HEK293 (cell line): ENCODE measurements around the gene ANO7.

ENCODE experiments used
- CTCF ChIA-PET: fragments of 350-600 bp; formaldehyde crosslinking; extraction: SDS; loops from one replicate; lab custom pipeline; 2021; ENCODE audit warnings: antibody characterized with exemption; lab: Yijun Ruan, JAX
- POLR2A ChIA-PET: fragments of 300-600 bp; formaldehyde crosslinking; extraction: SDS; loops from one replicate; lab custom pipeline; 2020; ENCODE audit warnings: antibody characterized with exemption, inconsistent platforms; lab: Yijun Ruan, JAX
- H3K27ac ChIP-seq: fragments of 200-500 bp; sonication (Bioruptor generic); 2 replicates; pipeline ENCODE4 v1.5.1; 2014; ENCODE audit warnings: low read depth, low read length, control low read depth, inconsistent platforms; ENCODE audit errors: extremely low read depth
- H3K36me3 ChIP-seq, 2 experiments: fragments of 200-500 bp in 1 of 2; sonication (Bioruptor generic) in 1 of 2; 1 replicate in 1 of 2; 2 replicates in 1 of 2; pipeline ENCODE4 v1.5.1; 2014 to 2017; ENCODE audit warnings: inconsistent platforms in 2 of 2, low read length in 2 of 2; ENCODE audit not compliant: control insufficient read depth in 2 of 2, insufficient read depth in 1 of 2
- H3K4me1 ChIP-seq: fragments of 200-500 bp; sonication (Bioruptor generic); 2 replicates; pipeline ENCODE4 v1.5.1; 2014; ENCODE audit warnings: mild to moderate bottlenecking, low read length, inconsistent platforms; ENCODE audit not compliant: control insufficient read depth, insufficient read depth
- H3K4me3 ChIP-seq: 2 replicates; pipeline ENCODE4 v1.5.1; 2011; ENCODE audit warnings: low read depth, mild to moderate bottlenecking, control low read depth, low read length, moderate library complexity
- H3K9me3 ChIP-seq: fragments of 200-500 bp; sonication (Bioruptor generic); 2 replicates; pipeline ENCODE4 v1.5.1; 2014; ENCODE audit warnings: low read depth, low read length, inconsistent platforms; ENCODE audit not compliant: control insufficient read depth, insufficient read depth
- GLI2 ChIP-seq: fragments of 450-650 bp; formaldehyde crosslinking; IDR thresholded peaks from 2 replicates; pipeline ENCODE4; 2017; ENCODE audit warnings: missing biosample characterization, missing genetic modification characterization, low read depth, borderline replicate concordance
- GLIS1 ChIP-seq: fragments of 450-650 bp; formaldehyde crosslinking; IDR thresholded peaks from 2 replicates; pipeline ENCODE4 v1.5.1; 2016; ENCODE audit warnings: missing biosample characterization, missing genetic modification characterization
- KLF16 ChIP-seq: fragments of 450-650 bp; formaldehyde crosslinking; IDR thresholded peaks from 2 replicates; pipeline ENCODE4 v1.5.1; 2017; ENCODE audit warnings: missing biosample characterization, missing genetic modification characterization
- MZF1 ChIP-seq: fragments of 450-650 bp; formaldehyde crosslinking; IDR thresholded peaks from 2 replicates; pipeline ENCODE4 v1.5.1; 2017; ENCODE audit warnings: missing biosample characterization, missing genetic modification characterization, borderline replicate concordance
- OSR2 ChIP-seq: fragments of 450-650 bp; formaldehyde crosslinking; IDR thresholded peaks from 2 replicates; pipeline ENCODE4 v1.5.1; 2016; ENCODE audit warnings: missing biosample characterization, missing genetic modification characterization
- OVOL3 ChIP-seq: fragments of 450-650 bp; formaldehyde crosslinking; IDR thresholded peaks from 2 replicates; pipeline ENCODE4 v1.5.1; 2016; ENCODE audit warnings: missing biosample characterization, missing genetic modification characterization
- RBAK ChIP-seq: fragments of 450-650 bp; formaldehyde crosslinking; IDR thresholded peaks from 2 replicates; pipeline ENCODE4 v1.5.1; 2016; ENCODE audit warnings: missing biosample characterization, missing genetic modification characterization
- SP7 ChIP-seq: fragments of 450-650 bp; formaldehyde crosslinking; IDR thresholded peaks from 2 replicates; pipeline ENCODE4 v1.5.1; 2016; ENCODE audit warnings: missing biosample characterization, missing genetic modification characterization
- ZBTB6 ChIP-seq: fragments of 450-650 bp; formaldehyde crosslinking; IDR thresholded peaks from 2 replicates; pipeline ENCODE4 v1.5.1; 2017; ENCODE audit warnings: missing biosample characterization, missing genetic modification characterization
- ZBTB7A ChIP-seq: fragments of 450-650 bp; formaldehyde crosslinking; IDR thresholded peaks from 2 replicates; pipeline ENCODE4 v1.5.1; 2016; ENCODE audit warnings: low read depth, missing biosample characterization, missing genetic modification characterization
- ZNF16 ChIP-seq: fragments of 450-650 bp; formaldehyde crosslinking; IDR thresholded peaks from 2 replicates; pipeline ENCODE4 v1.5.1; 2016; ENCODE audit warnings: low read depth, missing biosample characterization, missing genetic modification characterization
- ZNF175 ChIP-seq: fragments of 450-650 bp; formaldehyde crosslinking; IDR thresholded peaks from 2 replicates; pipeline ENCODE4 v1.5.1; 2016; ENCODE audit warnings: missing biosample characterization, missing genetic modification characterization
- ZNF2 ChIP-seq: fragments of 450-650 bp; formaldehyde crosslinking; IDR thresholded peaks from 2 replicates; pipeline ENCODE4 v1.5.1; 2016; ENCODE audit warnings: missing biosample characterization, missing genetic modification characterization
- ZNF311 ChIP-seq: fragments of 450-650 bp; formaldehyde crosslinking; IDR thresholded peaks from 2 replicates; pipeline ENCODE4 v1.5.1; 2017; ENCODE audit warnings: missing biosample characterization, missing genetic modification characterization, borderline replicate concordance
- ZNF341 ChIP-seq: fragments of 450-650 bp; formaldehyde crosslinking; IDR thresholded peaks from 2 replicates; pipeline ENCODE4; 2016; ENCODE audit warnings: low read depth, missing biosample characterization, missing genetic modification characterization
- ZNF560 ChIP-seq: fragments of 450-650 bp; formaldehyde crosslinking; IDR thresholded peaks from 2 replicates; pipeline ENCODE4 v1.5.1; 2017; ENCODE audit warnings: missing biosample characterization, missing genetic modification characterization, borderline replicate concordance
- ZNF645 ChIP-seq: fragments of 450-650 bp; formaldehyde crosslinking; IDR thresholded peaks from 2 replicates; pipeline ENCODE4; 2016; ENCODE audit warnings: missing biosample characterization, missing genetic modification characterization
- ZNF777 ChIP-seq: fragments of 450-650 bp; formaldehyde crosslinking; IDR thresholded peaks from 2 replicates; pipeline ENCODE4 v1.5.1; 2017; ENCODE audit warnings: missing biosample characterization, missing genetic modification characterization, borderline replicate concordance
- ZNF843 ChIP-seq: fragments of 450-650 bp; formaldehyde crosslinking; IDR thresholded peaks from 2 replicates; pipeline ENCODE4 v1.5.1; 2016; ENCODE audit warnings: missing biosample characterization, missing genetic modification characterization
- TF ChIP-seq, protein P1 (sequence below): fragments of 450-650 bp; formaldehyde crosslinking; IDR thresholded peaks from 2 replicates; pipeline ENCODE4 v1.5.1; 2016; ENCODE audit warnings: missing biosample characterization, missing genetic modification characterization, borderline replicate concordance
- TF ChIP-seq, protein P2 (sequence below): fragments of 450-650 bp; formaldehyde crosslinking; IDR thresholded peaks from 2 replicates; pipeline ENCODE4 v1.5.1; 2016; ENCODE audit warnings: missing biosample characterization, missing genetic modification characterization
- TF ChIP-seq, protein P3 (sequence below): sonication (generic); formaldehyde crosslinking; IDR thresholded peaks from 2 replicates; pipeline ENCODE4 v1.8.1; 2022; ENCODE audit warnings: mild to moderate bottlenecking, moderate library complexity, missing genetic modification reagents
- TF ChIP-seq, protein P4 (sequence below): fragments of 450-650 bp; formaldehyde crosslinking; IDR thresholded peaks from 2 replicates; pipeline ENCODE4 v1.5.1; 2016; ENCODE audit warnings: missing biosample characterization, missing genetic modification characterization

The ANO7 gene

DNA sequence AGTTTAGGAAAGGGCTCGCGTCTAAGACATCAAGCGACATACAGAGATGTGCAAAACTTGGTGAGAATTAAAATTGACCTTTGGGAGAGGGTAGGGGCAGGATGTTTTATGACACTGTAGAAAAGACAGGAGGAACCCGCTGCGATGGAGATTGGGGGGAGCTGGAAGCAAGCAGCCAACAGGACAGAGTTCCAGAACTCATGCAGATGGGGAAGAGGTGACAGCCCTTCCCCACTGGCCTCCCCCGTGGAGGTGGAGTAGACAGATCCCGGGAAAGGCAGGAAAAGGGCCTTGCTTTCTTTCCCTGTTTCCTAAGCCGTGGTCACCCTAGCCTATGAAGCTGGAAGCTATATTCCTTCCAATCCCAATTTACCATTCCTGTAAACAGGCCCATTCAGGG lies 39.1 kb downstream of the ANO7 start:
- H3K27ac ChIP-seq = no peak overlapping the region
- TF ChIP-seq MZF1 (tag by site-specific recombination) (no peak), ZBTB6 (no peak), ZNF175 (tag by site-specific recombination) (no peak), KLF16 (no peak), ZNF560 (tag by site-specific recombination) (no peak), OSR2 (tag by site-specific recombination) (no peak), ZNF16 (tag by site-specific recombination) (no peak), SP7 (tag by site-specific recombination) (no peak), ZNF843 (tag by site-specific recombination) (no peak), OVOL3 (tag by site-specific recombination) (no peak), RBAK (tag by site-specific recombination) (no peak)
- TF ChIP-seq, protein P1, sequence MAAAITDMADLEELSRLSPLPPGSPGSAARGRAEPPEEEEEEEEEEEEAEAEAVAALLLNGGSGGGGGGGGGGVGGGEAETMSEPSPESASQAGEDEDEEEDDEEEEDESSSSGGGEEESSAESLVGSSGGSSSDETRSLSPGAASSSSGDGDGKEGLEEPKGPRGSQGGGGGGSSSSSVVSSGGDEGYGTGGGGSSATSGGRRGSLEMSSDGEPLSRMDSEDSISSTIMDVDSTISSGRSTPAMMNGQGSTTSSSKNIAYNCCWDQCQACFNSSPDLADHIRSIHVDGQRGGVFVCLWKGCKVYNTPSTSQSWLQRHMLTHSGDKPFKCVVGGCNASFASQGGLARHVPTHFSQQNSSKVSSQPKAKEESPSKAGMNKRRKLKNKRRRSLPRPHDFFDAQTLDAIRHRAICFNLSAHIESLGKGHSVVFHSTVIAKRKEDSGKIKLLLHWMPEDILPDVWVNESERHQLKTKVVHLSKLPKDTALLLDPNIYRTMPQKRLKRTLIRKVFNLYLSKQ (tag by site-specific recombination) = no peak
- POLR2A ChIA-PET = interaction anchor here (1.0 kb wide), 1 partner anchor 9 kb away, joined by 3 read pairs; no protein-coding TSS in a partner anchor
- H3K4me1 ChIP-seq = no peaks in the 10 kb centered on the region
- H3K9me3 ChIP-seq = no peaks in the 10 kb centered on the region
- peaks cover 11 to 74% of the 10 kb centered on the region in 2 experiments; a peak in 2 of 3 replicates for H3K36me3 ChIP-seq
- CTCF ChIA-PET = no interaction called here
- H3K4me3 ChIP-seq = no peak overlapping the region

GRCh38 chr2:241228081-241228859 lies 39.8 kb downstream of the ANO7 start:
- CTCF ChIA-PET = interaction anchor here (0.6 kb wide), 1 partner anchor 275 kb away, joined by 3 read pairs; no protein-coding TSS in a partner anchor
- H3K4me3 ChIP-seq = no peak overlapping the region
- H3K9me3 ChIP-seq = no peaks in the 10 kb centered on the region
- H3K36me3 ChIP-seq = peaks cover 11 to 81% of the 10 kb centered on the region in 2 experiments; a peak in 2 of 3 replicates
- H3K4me1 ChIP-seq = no peaks in the 10 kb centered on the region
- H3K27ac ChIP-seq = no peak overlapping the region
- POLR2A ChIA-PET = interaction anchor here (0.6 kb wide), 1 partner anchor 78 kb away, joined by 3 read pairs; the partner anchor contains the start of gene PPP1R7
- no peak for TF ChIP-seq ZNF777 (tag by site-specific recombination)
- no peak for TF ChIP-seq ZNF645 (tag by site-specific recombination)
- TF ChIP-seq, protein P2, sequence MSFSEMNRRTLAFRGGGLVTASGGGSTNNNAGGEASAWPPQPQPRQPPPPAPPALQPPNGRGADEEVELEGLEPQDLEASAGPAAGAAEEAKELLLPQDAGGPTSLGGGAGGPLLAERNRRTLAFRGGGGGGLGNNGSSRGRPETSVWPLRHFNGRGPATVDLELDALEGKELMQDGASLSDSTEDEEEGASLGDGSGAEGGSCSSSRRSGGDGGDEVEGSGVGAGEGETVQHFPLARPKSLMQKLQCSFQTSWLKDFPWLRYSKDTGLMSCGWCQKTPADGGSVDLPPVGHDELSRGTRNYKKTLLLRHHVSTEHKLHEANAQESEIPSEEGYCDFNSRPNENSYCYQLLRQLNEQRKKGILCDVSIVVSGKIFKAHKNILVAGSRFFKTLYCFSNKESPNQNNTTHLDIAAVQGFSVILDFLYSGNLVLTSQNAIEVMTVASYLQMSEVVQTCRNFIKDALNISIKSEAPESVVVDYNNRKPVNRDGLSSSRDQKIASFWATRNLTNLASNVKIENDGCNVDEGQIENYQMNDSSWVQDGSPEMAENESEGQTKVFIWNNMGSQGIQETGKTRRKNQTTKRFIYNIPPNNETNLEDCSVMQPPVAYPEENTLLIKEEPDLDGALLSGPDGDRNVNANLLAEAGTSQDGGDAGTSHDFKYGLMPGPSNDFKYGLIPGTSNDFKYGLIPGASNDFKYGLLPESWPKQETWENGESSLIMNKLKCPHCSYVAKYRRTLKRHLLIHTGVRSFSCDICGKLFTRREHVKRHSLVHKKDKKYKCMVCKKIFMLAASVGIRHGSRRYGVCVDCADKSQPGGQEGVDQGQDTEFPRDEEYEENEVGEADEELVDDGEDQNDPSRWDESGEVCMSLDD = no peak
- no peak for TF ChIP-seq ZNF2
- TF ChIP-seq GLI2 (tag by site-specific recombination) = no peak
- no peak for TF ChIP-seq GLIS1 (tag by site-specific recombination)
- TF ChIP-seq ZNF311 (tag by site-specific recombination) = no peak
- TF ChIP-seq, protein P3, sequence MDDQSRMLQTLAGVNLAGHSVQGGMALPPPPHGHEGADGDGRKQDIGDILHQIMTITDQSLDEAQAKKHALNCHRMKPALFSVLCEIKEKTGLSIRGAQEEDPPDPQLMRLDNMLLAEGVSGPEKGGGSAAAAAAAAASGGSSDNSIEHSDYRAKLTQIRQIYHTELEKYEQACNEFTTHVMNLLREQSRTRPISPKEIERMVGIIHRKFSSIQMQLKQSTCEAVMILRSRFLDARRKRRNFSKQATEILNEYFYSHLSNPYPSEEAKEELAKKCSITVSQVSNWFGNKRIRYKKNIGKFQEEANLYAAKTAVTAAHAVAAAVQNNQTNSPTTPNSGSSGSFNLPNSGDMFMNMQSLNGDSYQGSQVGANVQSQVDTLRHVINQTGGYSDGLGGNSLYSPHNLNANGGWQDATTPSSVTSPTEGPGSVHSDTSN = no peak
- TF ChIP-seq, protein P4, sequence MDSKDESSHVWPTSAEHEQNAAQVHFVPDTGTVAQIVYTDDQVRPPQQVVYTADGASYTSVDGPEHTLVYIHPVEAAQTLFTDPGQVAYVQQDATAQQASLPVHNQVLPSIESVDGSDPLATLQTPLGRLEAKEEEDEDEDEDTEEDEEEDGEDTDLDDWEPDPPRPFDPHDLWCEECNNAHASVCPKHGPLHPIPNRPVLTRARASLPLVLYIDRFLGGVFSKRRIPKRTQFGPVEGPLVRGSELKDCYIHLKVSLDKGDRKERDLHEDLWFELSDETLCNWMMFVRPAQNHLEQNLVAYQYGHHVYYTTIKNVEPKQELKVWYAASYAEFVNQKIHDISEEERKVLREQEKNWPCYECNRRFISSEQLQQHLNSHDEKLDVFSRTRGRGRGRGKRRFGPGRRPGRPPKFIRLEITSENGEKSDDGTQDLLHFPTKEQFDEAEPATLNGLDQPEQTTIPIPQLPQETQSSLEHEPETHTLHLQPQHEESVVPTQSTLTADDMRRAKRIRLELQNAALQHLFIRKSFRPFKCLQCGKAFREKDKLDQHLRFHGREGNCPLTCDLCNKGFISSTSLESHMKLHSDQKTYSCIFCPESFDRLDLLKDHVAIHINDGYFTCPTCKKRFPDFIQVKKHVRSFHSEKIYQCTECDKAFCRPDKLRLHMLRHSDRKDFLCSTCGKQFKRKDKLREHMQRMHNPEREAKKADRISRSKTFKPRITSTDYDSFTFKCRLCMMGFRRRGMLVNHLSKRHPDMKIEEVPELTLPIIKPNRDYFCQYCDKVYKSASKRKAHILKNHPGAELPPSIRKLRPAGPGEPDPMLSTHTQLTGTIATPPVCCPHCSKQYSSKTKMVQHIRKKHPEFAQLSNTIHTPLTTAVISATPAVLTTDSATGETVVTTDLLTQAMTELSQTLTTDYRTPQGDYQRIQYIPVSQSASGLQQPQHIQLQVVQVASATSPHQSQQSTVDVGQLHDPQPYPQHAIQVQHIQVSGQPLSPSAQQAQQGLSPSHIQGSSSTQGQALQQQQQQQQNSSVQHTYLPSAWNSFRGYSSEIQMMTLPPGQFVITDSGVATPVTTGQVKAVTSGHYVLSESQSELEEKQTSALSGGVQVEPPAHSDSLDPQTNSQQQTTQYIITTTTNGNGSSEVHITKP = no peak
- no peak for TF ChIP-seq ZNF341 (tag by site-specific recombination)
- TF ChIP-seq ZBTB7A = no peak
